Measurements from ENCODE around the gene GRM4.

DNA sequence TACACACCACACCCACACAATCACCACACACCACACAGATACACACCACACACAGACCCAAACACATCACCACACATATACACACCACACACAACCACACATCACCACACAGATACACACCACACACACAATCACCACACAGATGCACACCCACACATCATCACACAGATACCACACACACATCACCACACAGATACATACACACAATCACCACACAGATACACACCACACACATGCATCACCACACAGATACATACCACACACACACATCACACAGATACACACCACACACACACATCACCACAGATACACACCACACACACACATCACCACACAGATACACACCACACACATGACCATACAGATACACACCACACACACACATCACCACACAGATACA is 73.2 kb downstream of the GRM4 start:
- TF ChIP-seq CTCF (IDR thresholded peaks at IDR 0.05; ENCODE audit: low read depth, low read length) (no peak), POLR2A (IDR thresholded peaks at IDR 0.05; ENCODE audit: extremely low read depth, insufficient read length) (no peak)

Measured in NB4 (cell line).